K562 (cell line): ENCODE measurements around the gene GPR4. TPM values are rescaled to one million over a fixed set of nuclear protein-coding genes. Genes with fewer than 3 reads are reported as not detected.

Experiments used
- ATAC-seq: fragments of 200-7000 bp; cut with Tn5 transposase; 3 replicates; pipeline ENCODE4 v1.9.1; 2020; ENCODE audit warnings: moderate library complexity
- BruUV-seq: library from RNA; stranded (reverse); fragments of 400-500 nt; replicated peaks from 2 replicates; lab custom pipeline; 2021; lab: Mats Ljungman, UMichigan
- CTCF ChIA-PET: fragments of 300-600 bp; formaldehyde crosslinking; extraction: SDS; loops from one replicate; lab custom pipeline; 2021; ENCODE audit warnings: low intra/inter-chr PET ratio; lab: Yijun Ruan, JAX
- POLR2A ChIA-PET: fragments of 300-600, 350-650 bp; sonication (Branson Sonifier 250); formaldehyde crosslinking; extraction: SDS; loops from one replicate; lab custom pipeline; 2021; ENCODE audit warnings: antibody characterized with exemption, inconsistent platforms; lab: Yijun Ruan, JAX
- DNase-seq, 4 experiments: peaks; one replicate each; pipeline versions ENCODE4 v3.0.0 to v3.0.0-alpha.2; 2011 to 2018; ENCODE audit warnings: low spot score in 3 of 4, mixed read lengths in 3 of 4; ENCODE audit errors: extremely low read depth in 1 of 4
- FAIRE-seq: peaks from 2 replicates; lab custom pipeline; 2011; peaks lifted over from hg19 to GRCh38; lab: Jason Lieb, UNC
- H2AFZ ChIP-seq: 2 replicates; pipeline ENCODE4 v1.6.0; 2011; ENCODE audit warnings: low read depth, low read length, control low read depth, inconsistent platforms
- H3K27ac ChIP-seq: fragments of 200-600 bp; 3 replicates; pipeline ENCODE4 v1.8.0; 2011; ENCODE audit warnings: low read depth, mild to moderate bottlenecking, control low read depth, inconsistent platforms, low read length, moderate library complexity, mixed read lengths; ENCODE audit errors: extremely low read depth
- H3K27me3 ChIP-seq, 2 experiments: fragments of 300-600 bp in 1 of 2; 2 replicates in 1 of 2; 3 replicates in 1 of 2; pipeline versions ENCODE4 v1.6.0 to v1.8.0; 2011; ENCODE audit warnings: inconsistent platforms in 2 of 2, low read length in 2 of 2, mild to moderate bottlenecking in 1 of 2, mixed read lengths in 1 of 2, moderate library complexity in 1 of 2; ENCODE audit not compliant: control insufficient read depth in 2 of 2, insufficient read depth in 2 of 2
- H3K36me3 ChIP-seq: fragments of 300-600 bp; 3 replicates; pipeline ENCODE4 v1.8.0; 2011; ENCODE audit warnings: mild to moderate bottlenecking, low read length, inconsistent platforms; ENCODE audit not compliant: control insufficient read depth, insufficient read depth
- H3K4me1 ChIP-seq, 2 experiments: fragments of 200-600 bp in 1 of 2; replicated peaks in 1 of 2; 2 replicates in 1 of 2; 3 replicates in 1 of 2; pipeline versions ENCODE4 v1.5.1 to v1.8.0; 2011; ENCODE audit warnings: inconsistent platforms in 2 of 2, low read length in 2 of 2, mild to moderate bottlenecking in 1 of 2, mixed read lengths in 1 of 2, moderate library complexity in 1 of 2; ENCODE audit not compliant: control insufficient read depth in 2 of 2, insufficient read depth in 2 of 2
- H3K4me2 ChIP-seq: 2 replicates; pipeline ENCODE4 v1.6.1; 2011; ENCODE audit warnings: low read length, control low read depth, inconsistent platforms, mixed read lengths; ENCODE audit not compliant: insufficient read depth
- H3K4me3 ChIP-seq: fragments of 200-600 bp; sonication (generic), shearing (Covaris generic); 2 replicates; pipeline ENCODE4 v1.5.1; 2016; ENCODE audit warnings: control low read depth, inconsistent platforms
- H3K79me2 ChIP-seq: fragments of 200-600 bp; 3 replicates; pipeline ENCODE4 v1.8.0; 2011; ENCODE audit warnings: low read length, inconsistent platforms; ENCODE audit not compliant: control insufficient read depth, insufficient read depth
- H3K9ac ChIP-seq, 2 experiments: 2 replicates each; pipeline versions ENCODE4 v1.6.0 to v1.6.1; 2011; ENCODE audit warnings: low read depth in 2 of 2, low read length in 2 of 2, control low read depth in 1 of 2, inconsistent platforms in 1 of 2, mild to moderate bottlenecking in 1 of 2, mixed read lengths in 1 of 2; ENCODE audit not compliant: insufficient read depth in 1 of 2
- H3K9me1 ChIP-seq: one replicate; pipeline ENCODE4 v1.6.0; 2011; ENCODE audit warnings: inconsistent platforms, mild to moderate bottlenecking, low read length, moderate library complexity; ENCODE audit not compliant: control insufficient read depth, insufficient read depth
- H3K9me3 ChIP-seq: replicated peaks from 2 replicates; pipeline ENCODE4 v1.5.1; 2011; ENCODE audit warnings: low read depth, low read length, inconsistent platforms; ENCODE audit not compliant: control insufficient read depth, insufficient read depth
- H4K20me1 ChIP-seq: replicated peaks from 2 replicates; pipeline ENCODE4 v1.6.1; 2011; ENCODE audit warnings: low read length, inconsistent platforms, mixed read lengths; ENCODE audit not compliant: control insufficient read depth, insufficient read depth
- CC2D1A ChIP-seq: fragments of 450-650 bp; IDR thresholded peaks from 2 replicates; pipeline ENCODE4 v1.6.1; 2017; ENCODE audit warnings: mild to moderate bottlenecking
- CHD4 ChIP-seq: fragments of 200-600 bp; sonication (generic); IDR thresholded peaks from 3 replicates; pipeline ENCODE4 v1.6.1; 2012; ENCODE audit warnings: low read depth, mild to moderate bottlenecking, mixed read lengths, low read length, inconsistent platforms; ENCODE audit not compliant: insufficient read depth, insufficient replicate concordance, poor library complexity, severe bottlenecking
- DMBX1 ChIP-seq: fragments of 250-450 bp; sonication (Bioruptor Pico); IDR thresholded peaks from 2 replicates; pipeline ENCODE4 v1.8.0; 2022; ENCODE audit warnings: inconsistent platforms, mild to moderate bottlenecking, moderate library complexity, borderline replicate concordance
- HIVEP1 ChIP-seq: fragments of 250-450 bp; sonication (Bioruptor Pico); IDR thresholded peaks from 2 replicates; pipeline ENCODE4 v1.4.0; 2020; ENCODE audit warnings: mild to moderate bottlenecking
- ZNF699 ChIP-seq: fragments of 250-450 bp; sonication (Bioruptor Pico); IDR thresholded peaks from 2 replicates; pipeline ENCODE4 v1.8.0; 2021; ENCODE audit warnings: mild to moderate bottlenecking, moderate library complexity; ENCODE audit not compliant: insufficient replicate concordance
- WGBS: fragments of 100-300 bp; shearing (Covaris generic); methylation state at CpG from one replicate; pipeline ENCODE4 v1.1.6; 2016; ENCODE audit warnings: low coverage, mixed read lengths; ENCODE audit not compliant: insufficient coverage; ENCODE audit errors: missing lambda C conversion rate; 5-methylcytosine and 5-hydroxymethylcytosine counted together
- in situ Hi-C: fragments of 300-500 bp; cut with MboI; formaldehyde crosslinking; loops from 4 replicates; pipeline ENCODE4 v1.15.0; 2018; ENCODE audit warnings: inconsistent platforms, mixed read lengths
- intact Hi-C: fragments of 100-400 bp; cut with micrococcal nuclease; formaldehyde crosslinking; loops from 2 replicates; pipeline ENCODE4 v1.14.2; 2022
- polyA plus RNA-seq, 8 experiments: library from polyadenylated mRNA; depleted of rRNA in 4 of 8; stranded (reverse) in 5 of 8; unstranded in 3 of 8; fragments of >200 nt; fragmentation: Nextera tagmentation in 2 of 8; fragmentation: Illumina TruSeq in 1 of 8; extraction: Ambion mirVana in 2 of 8; extraction: Trizol in 1 of 8; gene quantifications; 2 replicates each; pipeline versions ENCODE4 v1.2.1 to v1.2.3, GENCODE V29; 2011 to 2014; ENCODE audit warnings: inconsistent platforms in 1 of 8, missing spikeins in 1 of 8
- total RNA-seq, 7 experiments: library from RNA; depleted of rRNA in 6 of 7; stranded (reverse); fragments of >200 nt in 6 of 7; fragmentation: Illumina TruSeq in 2 of 7; extraction: Trizol in 2 of 7; gene quantifications; 2 replicates each; pipeline versions ENCODE4 v1.2.1 to v1.2.3, GENCODE V29; 2011 to 2021; ENCODE audit warnings: low replicate concordance in 1 of 7
- TF ChIP-seq, protein P1 (sequence below): fragments of 450-650 bp; formaldehyde crosslinking; IDR thresholded peaks from 2 replicates; pipeline ENCODE4 v1.4.0; 2020; ENCODE audit warnings: mild to moderate bottlenecking

The GPR4 gene
- total and polyA plus RNA-seq, 9 of the 15 experiments (the other 6 are each of a cell fraction or from before 2014, with no cell fraction given), result 0.03 to 0.09 (median 0.04) TPM; not detected in 5

DNA sequence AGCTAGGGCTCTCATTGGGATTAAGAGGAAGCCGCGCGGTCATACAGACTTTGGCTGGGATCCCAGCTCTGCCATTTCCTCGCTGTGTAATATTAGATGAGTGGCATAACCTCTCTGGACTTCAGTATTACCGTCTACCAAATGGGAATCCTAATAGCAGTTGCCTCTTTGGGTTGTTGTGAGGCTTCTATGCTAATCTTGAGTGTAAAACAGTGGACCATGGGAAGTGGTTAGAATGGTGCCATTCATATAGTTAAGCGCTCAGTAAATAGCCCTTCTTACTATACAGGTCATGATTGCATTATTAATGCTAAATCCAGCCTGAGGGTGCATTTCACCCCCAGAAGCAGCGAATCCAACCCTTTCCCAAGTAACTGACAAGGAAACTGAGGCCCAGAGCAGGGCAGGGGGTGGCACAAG is 16.8 kb downstream of the GPR4 start (continued):
- TF ChIP-seq DMBX1, result 0 out of 2 replicates have a peak, but pooled peaks have one; percentile 32
- TF ChIP-seq CC2D1A, result peak; percentile 28; the same call in 1 of the 2 replicates

DNA sequence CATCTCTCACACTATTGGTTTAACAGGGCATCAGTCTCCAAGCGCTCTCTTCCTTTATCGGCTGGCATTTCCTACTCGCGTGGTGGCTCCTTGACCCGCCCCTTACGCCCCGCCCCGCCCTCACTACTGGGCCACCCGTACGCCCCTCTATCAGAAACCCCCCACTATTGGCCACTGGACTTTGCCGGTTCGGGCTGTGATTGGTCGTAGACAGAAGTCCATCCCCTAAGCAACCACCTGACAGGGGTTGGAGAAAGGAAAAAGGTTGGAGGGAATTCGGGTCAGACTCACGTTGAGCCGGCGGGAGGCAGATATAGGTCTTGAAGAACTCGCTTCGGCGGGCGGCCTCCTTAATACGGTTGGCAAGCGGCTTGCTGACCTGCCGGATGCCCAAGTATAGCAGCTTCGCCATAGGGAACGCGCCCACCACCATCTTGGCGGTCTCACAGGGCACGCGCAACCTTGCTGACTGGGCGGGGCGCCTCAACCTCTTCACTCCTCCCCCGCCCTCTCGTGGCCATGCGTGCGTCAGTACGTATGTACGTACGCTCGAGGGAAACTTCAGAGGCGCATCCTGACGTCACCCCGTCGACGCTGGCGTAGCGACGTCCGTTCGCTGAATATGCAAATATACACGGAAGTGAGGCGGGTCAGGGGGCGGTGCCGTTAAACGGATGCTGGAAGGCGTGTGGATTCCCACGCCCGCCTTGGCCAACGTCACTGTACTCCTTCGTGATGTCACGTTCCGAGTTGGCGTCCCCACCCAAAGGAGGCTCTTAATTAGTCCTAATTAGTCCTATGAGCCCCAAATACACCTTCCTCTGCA is 17.5 kb downstream of the GPR4 start, which contains the start of gene OPA3:
OPA3 (minus strand) TSS at position 471 of the 826 bp plus-strand sequence; CDS start at position 433, 38 bp downstream.
- in situ Hi-C loops, result no loop called here
- TF ChIP-seq ZNF699 (CRISPR knock-in tag) (no peak), HIVEP1 (CRISPR knock-in tag) (no peak), CHD4 (no peak)
- TF ChIP-seq, protein P1, sequence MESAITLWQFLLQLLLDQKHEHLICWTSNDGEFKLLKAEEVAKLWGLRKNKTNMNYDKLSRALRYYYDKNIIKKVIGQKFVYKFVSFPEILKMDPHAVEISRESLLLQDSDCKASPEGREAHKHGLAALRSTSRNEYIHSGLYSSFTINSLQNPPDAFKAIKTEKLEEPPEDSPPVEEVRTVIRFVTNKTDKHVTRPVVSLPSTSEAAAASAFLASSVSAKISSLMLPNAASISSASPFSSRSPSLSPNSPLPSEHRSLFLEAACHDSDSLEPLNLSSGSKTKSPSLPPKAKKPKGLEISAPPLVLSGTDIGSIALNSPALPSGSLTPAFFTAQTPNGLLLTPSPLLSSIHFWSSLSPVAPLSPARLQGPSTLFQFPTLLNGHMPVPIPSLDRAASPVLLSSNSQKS (CRISPR knock-in tag), result no peak

More for the DNA sequence above, 17.5 kb downstream of the GPR4 start, which contains the start of gene OPA3:
- FAIRE-seq (peak; percentile 100), ATAC-seq (peak; percentile 97), DNase-seq (peak; percentile 95 to 100 (median 97))
- H3K4me2 ChIP-seq, result peak within 1 kb of the TSS; percentile 97
- H3K27ac ChIP-seq, result peak within 1 kb of the TSS; percentile 99
- peak within 1 kb of the TSS; percentile 68 for H3K4me3 ChIP-seq
- H4K20me1 ChIP-seq, result no peaks in the 10 kb centered on the region
- H3K9me1 ChIP-seq, result no peaks in the 10 kb centered on the region
- ChIA-PET CTCF (interaction anchor here (0.6 kb wide), 1 partner anchor 61 kb away, joined by 3 read pairs; no protein-coding TSS in a partner anchor), POLR2A (interaction anchor here (0.5 to 2.1 kb wide), 7 partner anchors 9 to 192 kb away, joined by 3 to 7 read pairs (median 4); partner anchors contain the start of gene GIPR)
- WGBS, result 0% methylated on average over 46 of the region's 63 CpGs
- no TSS peak for BruUV-seq
- no peaks in the 10 kb centered on the region for H3K9me3 ChIP-seq
- peaks cover 35% of the 10 kb centered on the region for H3K79me2 ChIP-seq
- no peaks in the 10 kb centered on the region for H3K27me3 ChIP-seq
- H3K4me1 ChIP-seq, result peaks cover 13 to 24% of the 10 kb centered on the region in 2 experiments; a peak in 4 of 5 replicates
- intact Hi-C loops, result no loop called here
- H3K36me3 ChIP-seq, result peaks cover 8% of the 10 kb centered on the region; the same call in 1 of the 3 replicates
- H2AFZ ChIP-seq, result peak within 1 kb of the TSS; percentile 99
- peak within 1 kb of the TSS; percentile 90 to 94 for H3K9ac ChIP-seq
